BLaER1 (cell line): ENCODE measurements around the gene PTBP1.

Source experiments
- H3K27ac ChIP-seq: shearing (Covaris generic); formaldehyde crosslinking; 2 replicates; pipeline ENCODE4 v1.8.1; 2022
- H3K27me3 ChIP-seq: shearing (Covaris generic); formaldehyde crosslinking; 2 replicates; pipeline ENCODE4 v1.8.1; 2022
- H3K36me3 ChIP-seq: shearing (Covaris generic); formaldehyde crosslinking; 2 replicates; pipeline ENCODE4 v1.8.1; 2022
- H3K4me1 ChIP-seq: shearing (Covaris generic); formaldehyde crosslinking; 2 replicates; pipeline ENCODE4 v1.8.1; 2022
- H3K4me2 ChIP-seq: shearing (Covaris generic); formaldehyde crosslinking; 2 replicates; pipeline ENCODE4 v1.8.1; 2022
- H3K4me3 ChIP-seq: shearing (Covaris generic); formaldehyde crosslinking; 2 replicates; pipeline ENCODE4 v1.8.1; 2022
- H3K9ac ChIP-seq: shearing (Covaris generic); formaldehyde crosslinking; 2 replicates; pipeline ENCODE4 v1.8.1; 2022
- H3K9me3 ChIP-seq: shearing (Covaris generic); formaldehyde crosslinking; 2 replicates; pipeline ENCODE4 v1.8.1; 2022
- H4K20me1 ChIP-seq: shearing (Covaris generic); formaldehyde crosslinking; 2 replicates; pipeline ENCODE4 v1.8.1; 2022
- Cebpa-rat ChIP-seq: shearing (Covaris generic); IDR thresholded peaks from 2 replicates; pipeline ENCODE4 v1.8.1; 2022

Gene PTBP1

DNA sequence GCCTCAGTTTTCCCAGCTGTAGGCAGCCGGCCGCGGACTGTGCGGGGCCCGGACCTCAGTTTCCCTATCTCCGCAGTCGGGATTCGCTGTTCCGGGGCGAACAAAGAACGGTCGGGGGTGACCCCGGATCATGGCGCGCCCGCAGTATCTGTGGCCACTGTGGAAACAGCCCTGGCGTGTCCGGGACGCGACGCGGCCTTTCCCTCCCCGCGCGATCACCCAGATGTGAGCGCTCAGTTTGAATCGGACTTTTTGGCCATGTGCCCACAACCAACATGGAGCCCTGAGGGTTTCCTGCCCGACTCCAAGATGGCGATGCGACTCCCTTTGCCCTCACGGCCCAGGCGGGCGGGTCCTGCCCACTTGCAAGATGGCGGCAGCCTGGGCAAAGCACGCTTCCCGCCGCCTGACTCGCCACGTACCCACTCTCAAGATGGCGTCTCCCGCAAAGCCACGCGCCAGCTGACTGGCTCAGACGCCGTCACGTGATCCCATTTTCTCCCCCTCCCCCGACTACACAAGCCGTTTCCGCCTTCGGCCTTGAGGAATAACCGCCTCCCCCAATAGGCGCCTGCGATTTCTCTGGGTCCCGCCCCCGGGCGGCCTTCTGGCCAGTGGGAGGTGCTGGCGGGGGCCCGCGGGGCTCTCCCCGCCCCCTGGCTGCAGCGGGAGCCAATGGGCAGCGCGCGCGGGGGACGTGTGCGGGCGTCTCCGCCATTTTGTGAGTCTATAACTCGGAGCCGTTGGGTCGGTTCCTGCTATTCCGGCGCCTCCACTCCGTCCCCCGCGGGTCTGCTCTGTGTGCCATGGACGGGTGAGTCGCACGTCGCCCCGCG is at the start of gene PTBP1:
Gene PTBP1 (plus strand): TSS at position 761 of the 836 bp plus-strand sequence. CDS start 46 bp downstream, at position 807.
- Histone ChIP-seq H3K4me1 (peaks cover 45% of the 10 kb centered on the region), H3K4me3 (peak within 1 kb of the TSS; percentile 92), H3K9ac (peak within 1 kb of the TSS; percentile 94), H3K27me3 (no peaks in the 10 kb centered on the region), H3K36me3 (peaks cover 39% of the 10 kb centered on the region), H4K20me1 (peaks cover 43% of the 10 kb centered on the region), H3K9me3 (no peaks in the 10 kb centered on the region), H3K4me2 (peak within 1 kb of the TSS; percentile 100), H3K27ac (peak within 1 kb of the TSS; percentile 98)
- no peak for TF ChIP-seq Cebpa-rat

DNA sequence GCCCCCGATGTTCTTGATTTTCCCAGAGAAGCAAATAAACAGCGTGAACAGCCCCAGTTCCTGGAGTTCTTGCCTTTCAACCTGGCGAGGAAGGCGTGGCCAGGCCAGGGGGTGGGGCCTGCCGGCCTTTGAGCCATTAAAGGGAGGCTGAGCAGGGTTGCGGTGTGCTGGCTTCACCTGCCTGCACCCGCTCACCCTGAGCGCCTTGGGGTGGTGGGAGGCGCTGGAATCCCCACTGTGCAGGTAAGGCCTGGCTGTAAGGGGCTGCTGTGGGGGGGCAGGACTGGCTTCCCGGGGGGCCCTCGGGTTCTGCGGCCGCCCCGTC is 49.0 kb upstream of the PTBP1 start:
- Histone ChIP-seq H3K9ac (no peak overlapping the region), H3K27me3 (no peaks in the 10 kb centered on the region), H3K36me3 (peaks cover 37% of the 10 kb centered on the region), H3K4me1 (peaks cover 10% of the 10 kb centered on the region), H4K20me1 (0 out of 2 replicates have a peak, but pooled peaks cover 11% of the 10 kb centered on the region), H3K4me3 (no peak overlapping the region), H3K4me2 (no peak overlapping the region), H3K9me3 (peaks cover 43% of the 10 kb centered on the region), H3K27ac (no peak overlapping the region)
- TF ChIP-seq Cebpa-rat = no peak

DNA sequence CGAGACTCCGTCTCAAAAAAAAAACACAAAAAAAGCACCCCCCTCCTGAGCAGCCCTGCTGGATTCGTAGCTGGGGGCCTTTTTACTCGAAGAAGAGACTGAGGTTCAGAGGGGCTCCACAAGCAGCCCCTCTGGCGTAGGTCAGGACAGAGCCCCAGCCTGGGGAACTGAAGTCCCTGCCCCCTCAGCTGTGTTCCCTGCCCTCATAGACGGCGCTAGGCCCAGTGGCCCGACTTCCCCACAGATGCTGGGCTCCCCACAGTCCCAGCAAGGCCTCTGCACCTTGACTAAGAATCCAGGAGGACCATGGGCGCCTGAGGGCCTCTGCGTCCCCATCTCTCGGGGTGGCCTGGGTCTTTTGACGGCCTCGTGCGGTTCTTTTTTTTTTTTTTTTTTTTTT is 47.4 kb upstream of the PTBP1 start:
- Histone ChIP-seq H3K4me1 (peaks cover 20% of the 10 kb centered on the region), H3K4me2 (no peak overlapping the region), H3K27ac (no peak overlapping the region), H3K9me3 (peaks cover 28% of the 10 kb centered on the region), H3K27me3 (no peaks in the 10 kb centered on the region), H3K9ac (no peak overlapping the region), H3K4me3 (no peak overlapping the region), H3K36me3 (peaks cover 29% of the 10 kb centered on the region), H4K20me1 (0 out of 2 replicates have a peak, but pooled peaks cover 11% of the 10 kb centered on the region)
- no peak for TF ChIP-seq Cebpa-rat

DNA sequence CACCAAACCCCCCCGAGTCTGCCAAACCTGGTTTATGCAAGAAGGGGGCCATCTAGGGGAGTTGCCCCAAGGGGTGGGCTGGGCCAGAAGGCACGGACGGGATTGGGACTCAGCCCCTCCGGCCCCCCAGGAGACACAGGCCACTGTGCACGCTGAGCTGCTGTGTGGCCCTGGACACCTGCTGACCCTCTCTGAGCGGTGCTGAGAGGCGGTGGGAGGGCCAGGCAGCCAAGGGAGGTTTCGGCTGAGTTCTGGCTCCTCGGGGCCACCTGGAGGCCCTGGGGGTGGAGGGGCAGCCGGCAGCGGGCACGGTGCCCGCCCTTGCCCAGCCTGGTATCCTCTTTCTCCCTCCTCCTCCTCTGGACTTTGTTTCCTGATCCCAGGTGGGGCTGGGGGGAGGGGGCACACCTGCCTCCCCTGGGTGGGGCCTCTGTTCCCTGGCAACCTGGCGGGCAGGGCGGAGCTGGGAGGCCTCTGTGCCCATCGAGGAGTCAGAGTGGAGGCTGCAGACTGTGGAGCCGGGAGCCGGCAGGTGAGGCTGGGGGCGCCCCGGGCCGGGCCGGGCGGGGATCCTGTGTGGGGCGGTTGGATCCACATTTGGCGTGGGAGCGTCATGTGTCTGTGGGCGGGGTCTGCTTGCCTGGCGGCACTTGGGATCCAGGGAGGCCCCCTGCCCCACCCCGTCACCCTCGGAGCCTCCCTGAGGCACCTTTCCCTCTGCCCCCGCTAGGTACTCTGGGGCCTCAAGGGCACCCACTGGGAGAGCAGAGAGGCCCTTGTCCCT is 46.4 kb upstream of the PTBP1 start, which contains the start of gene MISP:
Gene MISP (plus strand): TSS at position 473 of the 784 bp plus-strand sequence. CDS start 5,835 bp downstream, outside the sequence.
- H3K9ac ChIP-seq = no peak within 1 kb of the TSS
- no peak within 1 kb of the TSS for H3K4me2 ChIP-seq
- H3K4me1 ChIP-seq = peaks cover 20% of the 10 kb centered on the region
- H4K20me1 ChIP-seq = 0 out of 2 replicates have a peak, but pooled peaks cover 11% of the 10 kb centered on the region
- peaks cover 22% of the 10 kb centered on the region for H3K36me3 ChIP-seq
- no peak within 1 kb of the TSS for H3K27ac ChIP-seq
- TF ChIP-seq Cebpa-rat = no peak
- peaks cover 19% of the 10 kb centered on the region for H3K9me3 ChIP-seq
- no peak within 1 kb of the TSS for H3K4me3 ChIP-seq
- no peaks in the 10 kb centered on the region for H3K27me3 ChIP-seq

DNA sequence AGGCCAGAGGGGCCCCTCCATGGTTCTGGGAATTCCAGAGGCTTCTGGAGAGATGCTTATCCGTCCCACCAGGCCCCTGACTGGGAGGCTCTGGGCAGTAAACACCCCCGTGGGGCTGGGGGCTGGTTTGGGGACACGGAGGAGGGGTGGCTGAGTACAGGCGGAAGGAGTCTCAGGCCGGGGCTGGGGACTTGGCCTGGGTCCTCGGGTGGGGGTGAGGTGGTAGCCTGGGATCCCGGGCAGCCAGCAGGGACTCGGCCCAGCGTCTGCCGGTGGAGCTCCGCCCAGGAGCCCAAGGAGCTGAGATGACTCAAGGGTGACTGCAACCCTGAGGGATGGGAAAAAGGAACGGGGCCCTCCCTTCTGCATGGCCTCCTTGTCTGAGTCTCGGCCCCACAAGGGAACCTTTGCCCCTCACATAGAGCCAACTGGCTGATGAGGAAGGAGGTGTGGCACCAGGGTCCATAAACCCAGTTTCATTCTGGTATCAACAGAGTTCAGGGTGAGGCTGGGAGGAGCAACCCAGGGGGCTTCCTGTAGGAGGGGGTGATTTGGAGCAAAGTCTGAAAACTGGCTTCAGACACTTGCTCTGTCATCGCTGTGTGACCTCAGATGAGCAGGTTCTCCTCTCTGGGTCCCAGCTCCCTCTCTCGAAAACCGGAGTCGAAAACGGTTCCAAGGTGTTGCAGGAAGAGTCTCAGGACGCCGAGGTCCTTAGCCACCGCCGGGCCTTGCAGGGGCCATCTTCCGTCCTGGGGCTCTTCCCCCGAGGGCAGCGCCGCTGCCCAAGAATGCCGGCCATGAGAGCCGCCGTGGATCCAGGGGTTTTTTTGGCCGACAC is 45.5 kb upstream of the PTBP1 start:
- H3K4me1 ChIP-seq = peaks cover 21% of the 10 kb centered on the region
- no peak overlapping the region for H3K27ac ChIP-seq
- peaks cover 14% of the 10 kb centered on the region for H3K36me3 ChIP-seq
- no peak for TF ChIP-seq Cebpa-rat
- no peak overlapping the region for H3K4me3 ChIP-seq
- H3K9me3 ChIP-seq = peaks cover 17% of the 10 kb centered on the region
- 0 out of 2 replicates have a peak, but pooled peaks cover 11% of the 10 kb centered on the region for H4K20me1 ChIP-seq
- no peak overlapping the region for H3K4me2 ChIP-seq
- H3K27me3 ChIP-seq = no peaks in the 10 kb centered on the region
- H3K9ac ChIP-seq = no peak overlapping the region

DNA sequence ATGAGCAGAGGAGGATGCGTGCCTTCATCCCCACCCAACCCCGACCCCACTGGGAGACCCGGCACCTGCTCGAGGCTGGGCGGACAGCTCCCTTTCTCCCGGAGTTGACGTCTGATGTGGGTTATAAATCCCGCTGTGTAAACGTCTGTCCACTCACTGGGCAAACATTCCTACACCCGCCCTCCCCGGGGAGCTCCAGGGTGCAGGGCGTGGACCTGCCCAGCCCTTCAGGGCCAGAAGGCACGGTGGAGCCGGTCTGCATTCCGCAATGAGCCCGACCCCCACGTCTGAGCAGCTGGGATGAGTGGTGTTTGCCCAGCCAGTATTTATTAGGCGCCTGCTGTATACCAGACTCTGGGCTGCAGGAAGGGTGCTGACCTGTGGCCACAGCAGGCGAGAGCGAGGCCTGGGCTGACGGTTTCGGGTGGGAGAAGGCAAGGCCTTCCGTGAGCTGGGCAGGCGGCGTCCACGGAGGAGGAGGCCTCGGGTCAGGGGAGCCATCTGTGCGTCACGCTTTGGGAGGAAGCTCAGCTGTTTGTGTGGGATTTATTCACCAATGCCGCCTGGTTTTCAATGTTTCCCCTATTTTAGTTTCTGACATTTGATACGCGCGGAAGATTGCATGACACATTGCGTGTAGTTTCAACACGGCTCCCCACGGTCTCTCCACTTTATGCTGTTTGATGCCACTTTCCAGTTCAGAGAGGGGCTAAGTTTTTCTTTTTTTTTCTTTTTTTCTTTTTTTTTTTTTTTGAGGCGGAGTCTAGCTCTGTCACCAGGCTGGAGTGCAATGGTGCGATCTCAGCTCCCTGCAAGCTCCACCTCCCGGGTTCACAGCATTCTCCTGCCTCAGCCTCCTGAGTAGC is 44.4 kb upstream of the PTBP1 start:
- peak overlapping the region; percentile 62 for H3K4me2 ChIP-seq
- H3K9me3 ChIP-seq = peaks cover 18% of the 10 kb centered on the region
- TF ChIP-seq Cebpa-rat = no peak
- H3K4me1 ChIP-seq = peaks cover 30% of the 10 kb centered on the region
- 0 out of 2 replicates have a peak, but pooled peaks cover 3% of the 10 kb centered on the region for H3K36me3 ChIP-seq
- H3K27me3 ChIP-seq = no peaks in the 10 kb centered on the region
- H3K9ac ChIP-seq = no peak overlapping the region
- 0 out of 2 replicates have a peak overlapping the region, but pooled peaks have one; percentile 22 for H3K27ac ChIP-seq
- 0 out of 2 replicates have a peak, but pooled peaks cover 8% of the 10 kb centered on the region for H4K20me1 ChIP-seq
- H3K4me3 ChIP-seq = no peak overlapping the region

DNA sequence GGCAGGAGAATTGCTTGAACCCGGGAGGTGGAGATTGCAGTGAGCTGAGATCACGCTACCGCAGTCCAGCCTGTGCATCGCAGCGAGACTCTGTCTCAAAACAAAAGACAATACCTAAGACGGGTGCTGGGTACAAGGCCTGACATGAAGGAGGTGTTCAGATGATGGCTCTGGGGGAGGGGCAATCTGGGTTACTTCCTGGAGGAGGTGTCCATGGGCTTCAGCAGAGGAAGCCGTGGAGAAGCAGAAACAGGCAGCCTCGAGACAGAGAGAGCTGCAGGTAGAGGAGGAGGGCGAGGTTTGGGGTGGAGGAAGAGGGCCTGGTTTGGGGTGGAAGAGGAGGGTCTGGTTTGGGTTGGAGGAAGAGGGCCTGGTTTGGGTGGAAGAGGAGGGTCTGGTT is 42.7 kb upstream of the PTBP1 start:
- H3K9me3 ChIP-seq = peaks cover 33% of the 10 kb centered on the region
- no peak overlapping the region for H3K4me2 ChIP-seq
- H3K27ac ChIP-seq = no peak overlapping the region
- no peaks in the 10 kb centered on the region for H3K27me3 ChIP-seq
- no peak overlapping the region for H3K4me3 ChIP-seq
- H3K4me1 ChIP-seq = peaks cover 30% of the 10 kb centered on the region
- no peak for TF ChIP-seq Cebpa-rat
- H3K36me3 ChIP-seq = no peaks in the 10 kb centered on the region
- no peaks in the 10 kb centered on the region for H4K20me1 ChIP-seq
- H3K9ac ChIP-seq = no peak overlapping the region

DNA sequence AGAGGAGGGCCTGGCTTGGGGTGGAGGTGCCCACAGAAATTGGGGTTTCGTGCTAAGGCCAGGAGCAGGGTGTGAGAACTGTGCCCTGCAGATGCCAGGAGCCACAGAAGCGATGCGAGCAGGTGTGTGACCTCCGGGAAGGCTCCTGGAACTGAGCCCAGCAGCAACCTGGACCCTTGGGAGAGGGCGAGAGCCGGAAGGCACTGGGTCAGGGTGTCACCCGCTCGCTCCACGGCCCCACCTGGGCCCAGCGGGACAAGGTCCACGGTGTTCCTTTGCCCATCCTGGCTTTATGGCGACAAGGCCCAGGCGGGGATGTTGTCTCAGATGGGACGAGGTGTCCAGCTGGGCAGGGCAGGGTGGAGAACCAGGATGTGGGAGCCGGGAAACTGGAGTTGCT is 42.2 kb upstream of the PTBP1 start:
- no peaks in the 10 kb centered on the region for H4K20me1 ChIP-seq
- no peak overlapping the region for H3K9ac ChIP-seq
- no peaks in the 10 kb centered on the region for H3K27me3 ChIP-seq
- peaks cover 38% of the 10 kb centered on the region for H3K9me3 ChIP-seq
- no peak overlapping the region for H3K4me2 ChIP-seq
- H3K27ac ChIP-seq = no peak overlapping the region
- H3K4me1 ChIP-seq = peaks cover 30% of the 10 kb centered on the region
- no peaks in the 10 kb centered on the region for H3K36me3 ChIP-seq
- H3K4me3 ChIP-seq = no peak overlapping the region
- TF ChIP-seq Cebpa-rat = no peak

DNA sequence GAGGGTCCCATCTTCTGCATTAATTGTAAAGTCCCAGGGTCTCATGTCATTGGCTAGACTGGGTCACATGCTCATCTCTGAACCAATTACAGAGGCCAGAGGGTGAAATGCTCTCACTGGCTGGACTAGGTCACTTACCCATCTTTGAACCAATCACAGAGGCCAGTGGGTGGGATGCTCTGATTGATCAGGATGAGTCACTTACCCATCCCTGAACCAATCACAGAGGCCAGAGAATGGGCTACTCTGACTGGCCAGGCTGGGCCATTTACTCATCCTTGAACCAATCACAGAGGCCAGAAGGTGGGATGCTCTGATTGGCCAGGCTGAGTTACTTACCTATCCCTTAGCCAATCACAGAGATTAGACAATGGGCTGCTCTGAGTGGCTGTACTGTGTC is 41.0 kb upstream of the PTBP1 start:
- Histone ChIP-seq H4K20me1 (no peaks in the 10 kb centered on the region), H3K27ac (no peak overlapping the region), H3K9me3 (peaks cover 39% of the 10 kb centered on the region), H3K4me1 (peaks cover 30% of the 10 kb centered on the region), H3K4me3 (no peak overlapping the region), H3K36me3 (no peaks in the 10 kb centered on the region), H3K9ac (no peak overlapping the region), H3K27me3 (no peaks in the 10 kb centered on the region), H3K4me2 (no peak overlapping the region)
- no peak for TF ChIP-seq Cebpa-rat
